Measurements from ENCODE around the gene KCNE4.

DNA sequence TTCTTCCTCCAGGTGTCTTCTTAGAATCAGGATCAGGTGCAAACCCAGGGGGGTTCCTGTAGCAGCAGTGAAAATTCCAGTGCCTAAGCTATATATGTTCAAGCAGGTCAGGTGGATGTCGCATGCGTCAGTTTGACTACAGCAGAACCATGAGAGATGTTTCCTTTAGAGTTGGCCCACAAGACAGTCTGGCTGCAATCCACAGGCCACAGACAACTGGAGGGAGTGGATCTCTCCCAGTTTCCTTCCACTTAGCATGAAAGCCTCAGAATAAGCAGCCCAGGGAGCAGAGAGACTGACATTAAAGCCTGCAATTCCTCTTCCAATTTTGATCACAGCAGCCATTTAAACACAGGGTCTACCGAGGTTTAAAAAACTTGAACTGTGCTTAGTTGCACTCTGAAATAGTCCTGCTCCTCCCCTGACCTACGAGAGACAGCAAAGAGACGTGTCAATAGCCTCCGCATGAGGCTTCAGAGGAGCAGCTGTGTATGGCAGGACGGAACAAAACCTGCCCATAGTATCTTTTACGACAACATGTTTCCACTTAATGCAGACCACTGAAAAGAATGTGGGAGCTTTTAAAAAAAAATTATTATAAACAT is 988 bp upstream of the KCNE4 start:
- TF ChIP-seq, protein P1, sequence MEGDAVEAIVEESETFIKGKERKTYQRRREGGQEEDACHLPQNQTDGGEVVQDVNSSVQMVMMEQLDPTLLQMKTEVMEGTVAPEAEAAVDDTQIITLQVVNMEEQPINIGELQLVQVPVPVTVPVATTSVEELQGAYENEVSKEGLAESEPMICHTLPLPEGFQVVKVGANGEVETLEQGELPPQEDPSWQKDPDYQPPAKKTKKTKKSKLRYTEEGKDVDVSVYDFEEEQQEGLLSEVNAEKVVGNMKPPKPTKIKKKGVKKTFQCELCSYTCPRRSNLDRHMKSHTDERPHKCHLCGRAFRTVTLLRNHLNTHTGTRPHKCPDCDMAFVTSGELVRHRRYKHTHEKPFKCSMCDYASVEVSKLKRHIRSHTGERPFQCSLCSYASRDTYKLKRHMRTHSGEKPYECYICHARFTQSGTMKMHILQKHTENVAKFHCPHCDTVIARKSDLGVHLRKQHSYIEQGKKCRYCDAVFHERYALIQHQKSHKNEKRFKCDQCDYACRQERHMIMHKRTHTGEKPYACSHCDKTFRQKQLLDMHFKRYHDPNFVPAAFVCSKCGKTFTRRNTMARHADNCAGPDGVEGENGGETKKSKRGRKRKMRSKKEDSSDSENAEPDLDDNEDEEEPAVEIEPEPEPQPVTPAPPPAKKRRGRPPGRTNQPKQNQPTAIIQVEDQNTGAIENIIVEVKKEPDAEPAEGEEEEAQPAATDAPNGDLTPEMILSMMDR (IDR thresholded peaks at IDR 0.05; ENCODE audit: insufficient read depth, low read depth, low read length) = no peak
- TF ChIP-seq EZH2 (IDR thresholded peaks at IDR 0.05; ENCODE audit: insufficient read depth, low read length) = no peak
